ENCODE results near the gene LRRC41.

GRCh38 chr1:46335081-46335480 lies 31.7 kb upstream of the LRRC41 start:
- TF ChIP-seq CTCF (IDR thresholded peaks at IDR 0.05) (no peak), ZFX (IDR thresholded peaks at IDR 0.05; ENCODE audit: borderline replicate concordance) (no peak)
